Skeletal muscle tissue (tissue), 4 donors: ENCODE measurements around the gene ROR2. TPM values are rescaled to one million over a fixed set of nuclear protein-coding genes. Genes with fewer than 3 reads are reported as not detected.

Experiments
- H3K27ac ChIP-seq: one replicate; pipeline ENCODE4 v1.7.0; 2013; ENCODE audit warnings: mild to moderate bottlenecking, low read depth, low read length, inconsistent platforms
- H3K27me3 ChIP-seq, 3 donors: one replicate each; pipeline ENCODE4 v1.7.0; 2013; ENCODE audit warnings: low read length in 3 of 3; ENCODE audit not compliant: control insufficient read depth in 3 of 3, insufficient read depth in 3 of 3
- H3K36me3 ChIP-seq, 3 donors: one replicate each; pipeline ENCODE4 v1.7.0; 2013; ENCODE audit warnings: low read length in 3 of 3; ENCODE audit not compliant: control insufficient read depth in 3 of 3, insufficient read depth in 3 of 3
- H3K4me1 ChIP-seq, 3 donors: one replicate each; pipeline ENCODE4 v1.7.0; 2013; ENCODE audit warnings: low read length in 3 of 3, mild to moderate bottlenecking in 3 of 3; ENCODE audit not compliant: control insufficient read depth in 3 of 3, insufficient read depth in 3 of 3
- H3K4me3 ChIP-seq, 3 donors: one replicate each; pipeline ENCODE4 v1.7.0; 2013; ENCODE audit warnings: low read length in 3 of 3
- H3K9ac ChIP-seq, 3 donors: one replicate each; pipeline ENCODE4 v1.7.0; 2013; ENCODE audit warnings: low read length in 3 of 3, mild to moderate bottlenecking in 3 of 3, moderate library complexity in 2 of 3, low read depth in 1 of 3
- H3K9me3 ChIP-seq, 3 donors: one replicate each; pipeline ENCODE4 v1.7.0; 2013; ENCODE audit warnings: low read length in 3 of 3; ENCODE audit not compliant: control insufficient read depth in 3 of 3
- total RNA-seq: library from RNA; depleted of rRNA; stranded (reverse); fragments of >200 nt; gene quantifications from one replicate; pipeline ENCODE4 v1.2.3, GENCODE V29; 2014
- donor health status: Osteomylitis.

ROR2 gene
- total RNA-seq, 1 donor from 2014 or later: 4.2 TPM

DNA sequence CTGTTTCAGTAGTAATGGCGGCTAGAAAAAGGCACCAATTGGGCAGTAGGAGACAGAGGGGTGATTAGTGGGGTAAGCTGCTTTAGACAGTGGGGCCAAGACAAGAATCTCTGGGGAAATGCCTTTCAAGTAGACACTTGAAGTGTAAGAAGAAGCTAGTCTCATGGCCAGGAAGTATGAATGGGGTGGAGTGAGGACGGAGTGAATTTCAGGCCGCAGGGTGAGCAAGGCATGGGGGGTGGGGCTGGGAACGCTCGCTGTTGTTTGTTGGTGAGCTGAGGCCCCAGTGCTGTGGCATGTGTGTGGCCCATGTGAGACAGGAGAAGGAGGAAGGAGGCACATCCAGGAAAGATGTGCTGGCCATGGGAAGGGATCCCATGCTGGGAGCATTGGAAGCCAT, 377.2 kb downstream of the ROR2 start:
- Histone ChIP-seq H3K4me3 (no peak overlapping the region), H3K36me3 (no peaks in the 10 kb centered on the region), H3K4me1 (peaks cover 0 to 6% (median 1%) of the 10 kb centered on the region in 3 donors), H3K27me3 (no peaks in the 10 kb centered on the region), H3K9me3 (peaks cover 0 to 3% (median 3%) of the 10 kb centered on the region in 3 donors), H3K9ac (no peak overlapping the region), H3K27ac (no peak overlapping the region)

DNA sequence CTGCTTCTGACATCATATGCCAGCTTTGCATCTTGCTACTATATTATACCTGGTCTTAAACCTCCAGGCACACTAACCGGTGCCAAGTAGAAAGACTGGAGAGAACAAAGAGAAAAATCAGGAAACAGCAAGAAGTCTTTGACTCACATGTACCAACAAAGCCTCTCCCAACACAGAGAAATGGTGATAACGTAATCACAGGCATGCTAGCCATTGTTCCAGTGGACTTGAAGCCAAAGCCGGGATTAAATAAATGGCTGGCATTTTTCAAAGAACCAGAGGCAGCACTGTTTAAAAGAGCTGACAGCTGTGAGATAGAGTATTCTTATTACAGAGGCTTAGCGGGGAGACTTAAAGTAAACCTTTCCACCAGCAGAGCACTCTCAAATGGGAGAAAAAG, 378.0 kb downstream of the ROR2 start:
- Histone ChIP-seq H3K9me3 (peaks cover 0 to 3% (median 3%) of the 10 kb centered on the region in 3 donors), H3K4me3 (no peak overlapping the region), H3K36me3 (no peaks in the 10 kb centered on the region), H3K27me3 (no peaks in the 10 kb centered on the region), H3K27ac (no peak overlapping the region), H3K9ac (no peak overlapping the region), H3K4me1 (peaks cover 0 to 8% (median 4%) of the 10 kb centered on the region in 3 donors)

DNA sequence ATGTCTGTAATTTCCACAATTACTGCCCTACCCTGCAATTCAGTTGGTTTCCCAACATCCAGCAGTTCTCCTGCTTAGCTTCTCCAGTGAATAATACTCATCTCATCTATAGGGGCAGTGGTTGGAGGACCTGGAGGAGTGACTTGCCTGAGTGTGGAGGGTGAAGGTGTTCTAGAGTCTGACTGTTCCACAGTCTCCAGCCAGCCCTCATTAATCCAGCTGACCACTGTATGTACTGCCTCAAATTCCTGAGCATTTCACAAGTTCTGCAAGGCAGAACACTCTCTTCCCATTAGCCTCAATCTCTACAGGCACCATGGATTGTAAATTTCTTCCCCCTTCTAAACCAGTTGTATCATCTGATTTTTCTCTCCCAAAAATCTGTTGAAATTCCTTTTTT, 379.0 kb downstream of the ROR2 start:
- Histone ChIP-seq H3K27me3 (no peaks in the 10 kb centered on the region), H3K36me3 (no peaks in the 10 kb centered on the region), H3K9ac (no peak overlapping the region), H3K27ac (no peak overlapping the region), H3K4me3 (no peak overlapping the region), H3K9me3 (peaks cover 0 to 3% (median 3%) of the 10 kb centered on the region in 3 donors), H3K4me1 (peaks cover 0 to 8% (median 4%) of the 10 kb centered on the region in 3 donors)

DNA sequence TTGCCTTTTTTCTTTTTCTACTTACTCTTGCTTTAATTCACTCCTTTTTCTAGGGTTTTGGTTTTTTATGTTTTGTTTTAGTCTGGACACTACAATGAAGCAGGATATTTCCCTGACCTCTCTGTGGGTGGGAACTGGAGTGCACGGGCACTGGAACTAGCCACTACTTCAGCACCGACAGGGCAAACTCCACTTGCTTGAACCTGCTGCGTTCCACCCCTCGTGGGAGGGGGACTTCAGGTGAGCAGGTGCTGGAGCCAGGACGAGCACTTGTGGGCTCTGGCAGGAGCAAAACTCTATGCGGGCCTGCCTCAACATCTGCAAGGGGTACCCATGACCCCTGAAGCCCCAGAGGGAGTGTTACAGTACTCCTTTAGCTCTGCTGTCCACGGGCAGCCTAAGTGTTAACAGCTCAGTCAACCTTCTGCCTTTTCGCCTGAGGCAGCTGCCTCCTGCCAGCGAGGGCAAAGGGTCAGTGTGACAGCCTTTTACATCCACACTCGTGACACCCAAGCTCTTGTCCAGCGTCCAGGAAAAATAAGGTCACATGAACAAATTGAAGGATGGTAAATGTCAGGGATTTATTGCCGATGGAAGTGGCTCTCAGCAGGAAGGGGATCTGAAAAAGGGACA, 382.3 kb downstream of the ROR2 start:
- H3K4me3 ChIP-seq: peak overlapping the region in 1 of 3 donors; percentile 17
- H3K4me1 ChIP-seq: peaks cover 0 to 8% (median 4%) of the 10 kb centered on the region in 3 donors
- no peak overlapping the region for H3K27ac ChIP-seq
- no peaks in the 10 kb centered on the region for H3K36me3 ChIP-seq
- H3K9ac ChIP-seq: peak overlapping the region in 1 of 3 donors; percentile 34
- peaks cover 0 to 3% (median 0%) of the 10 kb centered on the region in 3 donors for H3K27me3 ChIP-seq
- peaks cover 0 to 3% (median 3%) of the 10 kb centered on the region in 3 donors for H3K9me3 ChIP-seq

DNA sequence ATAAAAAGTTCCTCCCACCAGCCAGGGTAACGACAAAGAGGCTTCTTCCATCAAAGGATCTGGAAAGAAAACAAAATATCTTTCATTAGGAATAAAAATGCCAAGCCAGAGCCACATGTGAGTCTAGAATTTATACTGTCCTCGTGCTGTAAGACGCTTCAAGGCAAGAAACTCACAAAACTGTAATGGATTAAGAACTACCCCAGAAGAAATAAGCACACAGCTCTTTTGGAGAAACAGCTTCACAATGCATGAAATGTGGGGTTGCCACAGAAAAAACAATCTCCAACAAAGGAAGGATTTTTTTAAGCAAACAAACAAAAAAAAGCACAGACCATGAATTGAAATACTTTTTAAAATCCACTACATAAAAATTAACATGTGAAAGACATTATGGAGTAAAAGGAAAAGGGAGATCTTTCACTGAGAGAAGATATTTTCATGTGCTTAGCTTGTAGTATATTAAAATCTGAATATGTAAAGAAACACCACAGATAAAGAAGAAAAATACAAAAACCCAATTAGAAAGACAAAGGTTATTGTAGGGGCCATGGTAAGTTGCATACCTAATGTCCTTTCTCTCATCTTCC, 385.9 kb downstream of the ROR2 start:
- Histone ChIP-seq H3K27me3 (peaks cover 0 to 3% (median 0%) of the 10 kb centered on the region in 3 donors), H3K9ac (no peak overlapping the region), H3K4me3 (no peak overlapping the region), H3K4me1 (peaks cover 0 to 8% (median 4%) of the 10 kb centered on the region in 3 donors), H3K9me3 (no peaks in the 10 kb centered on the region), H3K27ac (no peak overlapping the region), H3K36me3 (no peaks in the 10 kb centered on the region)

- no peaks in the 10 kb centered on the region for H3K36me3 ChIP-seq
- H3K9ac ChIP-seq: no peak overlapping the region
- no peak overlapping the region for H3K4me3 ChIP-seq
Measured at GRCh38 chr9:91562416-91562815, 387.6 kb downstream of the ROR2 start.

DNA sequence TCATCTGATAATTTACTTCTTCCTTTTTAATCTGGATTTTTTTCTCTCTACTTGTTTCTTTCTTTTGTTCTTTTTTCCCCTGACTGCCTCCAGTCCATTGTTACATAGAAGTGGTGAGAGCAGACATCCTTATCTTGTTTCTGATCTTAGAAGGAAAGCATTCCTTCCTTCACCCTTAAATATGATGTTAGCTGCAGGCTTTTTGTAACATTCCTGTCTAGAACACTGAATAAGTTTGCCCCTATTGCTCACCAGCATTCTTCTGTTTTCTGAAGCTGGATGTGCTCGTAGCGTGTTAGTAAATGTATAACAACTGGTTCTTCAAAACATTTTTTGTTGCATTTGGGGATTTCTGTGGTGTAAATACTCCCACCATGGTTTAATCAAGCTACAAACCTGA, 389.7 kb downstream of the ROR2 start:
- H3K4me3 ChIP-seq: no peak overlapping the region
- peaks cover 0 to 3% (median 0%) of the 10 kb centered on the region in 3 donors for H3K27me3 ChIP-seq
- H3K27ac ChIP-seq: no peak overlapping the region
- no peaks in the 10 kb centered on the region for H3K36me3 ChIP-seq
- H3K9ac ChIP-seq: no peak overlapping the region
- H3K4me1 ChIP-seq: no peaks in the 10 kb centered on the region
- H3K9me3 ChIP-seq: no peaks in the 10 kb centered on the region

More at GRCh38 chr9:91562416-91562815, 387.6 kb downstream of the ROR2 start:
- Histone ChIP-seq H3K27me3 (peaks cover 0 to 3% (median 0%) of the 10 kb centered on the region in 3 donors), H3K4me1 (no peaks in the 10 kb centered on the region), H3K27ac (no peak overlapping the region), H3K9me3 (no peaks in the 10 kb centered on the region)

DNA sequence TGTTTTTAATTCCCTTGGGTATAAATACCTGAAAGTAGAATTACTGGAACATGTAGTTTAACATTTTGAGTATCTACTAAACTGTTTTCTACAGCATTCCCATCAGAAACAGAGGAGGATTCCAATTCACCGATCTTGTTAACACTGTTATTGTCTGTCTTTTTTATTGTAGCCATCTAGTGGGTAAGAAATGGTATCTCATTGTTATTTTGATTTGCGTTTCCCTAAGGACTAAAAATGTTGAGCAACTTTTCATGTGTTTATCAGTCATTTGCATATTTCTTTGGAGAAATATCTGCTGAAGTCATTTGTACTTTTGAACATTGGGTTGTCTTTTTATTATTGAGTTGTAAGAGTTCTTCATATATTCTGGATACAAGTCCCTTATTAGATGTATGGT, 391.1 kb downstream of the ROR2 start:
- no peak overlapping the region for H3K9ac ChIP-seq
- no peaks in the 10 kb centered on the region for H3K4me1 ChIP-seq
- no peaks in the 10 kb centered on the region for H3K36me3 ChIP-seq
- peaks cover 0 to 3% (median 0%) of the 10 kb centered on the region in 3 donors for H3K27me3 ChIP-seq
- no peak overlapping the region for H3K27ac ChIP-seq
- H3K9me3 ChIP-seq: no peaks in the 10 kb centered on the region
- no peak overlapping the region for H3K4me3 ChIP-seq

DNA sequence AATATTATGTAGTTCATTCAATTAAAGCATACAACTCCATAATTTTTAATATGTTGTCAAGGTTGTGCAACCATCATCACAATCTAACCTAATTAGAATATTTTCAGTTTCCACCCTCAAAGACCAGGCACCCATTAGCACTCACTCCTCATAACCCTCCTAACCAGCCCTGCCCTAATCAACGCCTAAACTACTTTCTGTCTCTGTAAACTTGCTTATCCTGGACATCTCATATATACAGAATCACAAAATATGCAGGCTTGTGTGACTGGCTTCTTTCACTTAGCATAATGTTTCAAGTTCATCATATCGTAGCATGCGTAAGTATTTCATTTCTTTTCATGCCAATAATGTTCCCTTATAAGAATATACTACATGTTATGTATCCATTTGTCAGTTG, 391.6 kb downstream of the ROR2 start:
- H3K27ac ChIP-seq: no peak overlapping the region
- H3K9ac ChIP-seq: no peak overlapping the region
- H3K36me3 ChIP-seq: no peaks in the 10 kb centered on the region
- H3K9me3 ChIP-seq: no peaks in the 10 kb centered on the region
- no peak overlapping the region for H3K4me3 ChIP-seq
- peaks cover 0 to under 1% (median 0%) of the 10 kb centered on the region in 3 donors for H3K27me3 ChIP-seq
- no peaks in the 10 kb centered on the region for H3K4me1 ChIP-seq

DNA sequence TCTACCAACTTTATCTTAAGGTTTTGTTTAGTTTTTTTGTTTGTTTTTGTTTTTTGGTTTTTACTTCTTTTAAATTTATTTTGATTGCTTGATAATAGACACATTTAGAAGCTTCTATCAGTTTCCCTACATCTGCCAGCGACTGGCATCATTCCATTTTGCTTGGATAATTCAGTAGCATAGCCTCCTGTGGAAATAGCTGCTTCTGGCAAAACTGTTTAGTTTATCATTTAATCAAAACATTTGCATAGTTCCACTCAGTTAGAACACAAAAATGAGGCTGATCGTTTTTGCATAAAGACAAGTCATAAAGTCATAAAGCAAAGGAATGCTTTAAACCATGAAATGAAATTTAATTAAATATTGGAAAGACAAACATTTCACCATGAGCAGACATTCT, 392.7 kb downstream of the ROR2 start:
- Histone ChIP-seq H3K36me3 (no peaks in the 10 kb centered on the region), H3K9me3 (no peaks in the 10 kb centered on the region), H3K9ac (no peak overlapping the region), H3K4me1 (no peaks in the 10 kb centered on the region), H3K27me3 (no peaks in the 10 kb centered on the region), H3K4me3 (no peak overlapping the region), H3K27ac (no peak overlapping the region)
